ENCODE data around the gene MCEMP1. TPM values are rescaled to one million over a fixed set of nuclear protein-coding genes. Genes with fewer than 3 reads are reported as not detected.

The MCEMP1 gene
- total RNA-seq, 4 donors from 2014 or later: 0.67 TPM; not detected in 3

DNA sequence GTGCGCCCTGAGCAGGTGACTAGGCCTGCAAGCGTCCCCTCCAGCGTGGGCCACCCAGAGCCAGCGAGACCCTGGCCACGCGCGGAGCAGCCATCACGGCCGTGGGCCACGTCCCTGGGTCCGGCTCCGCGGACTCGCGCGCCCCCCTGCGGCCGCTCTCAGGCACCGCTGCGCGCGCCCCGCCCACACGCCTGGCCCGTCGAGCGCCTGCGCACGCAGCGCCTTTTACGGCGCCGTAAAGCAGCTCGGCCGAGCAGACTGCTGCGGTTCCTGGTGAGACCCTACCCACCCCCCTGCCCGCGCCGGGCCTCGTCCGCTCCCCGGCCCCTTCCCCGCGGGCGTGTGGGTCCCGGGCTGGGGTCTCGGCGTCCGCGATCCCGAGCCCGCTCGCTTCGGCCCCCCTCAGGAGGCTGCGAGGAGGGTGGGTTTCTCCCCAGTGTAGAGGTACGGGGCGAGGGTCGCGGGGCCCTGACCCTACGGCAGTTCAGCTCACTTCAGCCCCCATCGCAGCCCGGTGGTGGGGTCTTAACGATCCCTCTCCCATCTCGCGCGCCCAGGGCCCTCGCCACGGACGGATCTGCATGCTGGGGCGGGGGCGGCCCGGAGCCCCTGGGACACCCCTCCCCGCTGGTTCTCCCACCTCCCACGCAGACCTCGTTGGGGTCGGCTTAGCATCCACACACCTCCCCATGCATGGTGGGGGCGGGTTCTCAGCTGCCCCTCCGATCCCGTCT lies 3.9 kb downstream of the MCEMP1 start, which contains the start of gene TRAPPC5:
TRAPPC5 (plus strand) TSS at position 228 of the 734 bp plus-strand sequence. CDS start 1,421 bp downstream, outside the sequence.
- Histone ChIP-seq H3K4me1 (peaks cover 0 to 10% of the 10 kb centered on the region in 2 donors), H3K4me3 (peak within 1 kb of the TSS; percentile 96 to 99), H3K27ac (peak within 1 kb of the TSS; percentile 78 to 90), H3K27me3 (no peaks in the 10 kb centered on the region), H3K9me3 (no peaks in the 10 kb centered on the region), H3K36me3 (no peaks in the 10 kb centered on the region)
- intact Hi-C loops (cut with DNase I; ENCODE audit: low total_unique reads): no loop called here
- DNase-seq: peak; percentile 67 to 89
- peak; percentile 40 to 62 for TF ChIP-seq POLR2A (IDR thresholded peaks at IDR 0.05)
- TF ChIP-seq, protein P1, sequence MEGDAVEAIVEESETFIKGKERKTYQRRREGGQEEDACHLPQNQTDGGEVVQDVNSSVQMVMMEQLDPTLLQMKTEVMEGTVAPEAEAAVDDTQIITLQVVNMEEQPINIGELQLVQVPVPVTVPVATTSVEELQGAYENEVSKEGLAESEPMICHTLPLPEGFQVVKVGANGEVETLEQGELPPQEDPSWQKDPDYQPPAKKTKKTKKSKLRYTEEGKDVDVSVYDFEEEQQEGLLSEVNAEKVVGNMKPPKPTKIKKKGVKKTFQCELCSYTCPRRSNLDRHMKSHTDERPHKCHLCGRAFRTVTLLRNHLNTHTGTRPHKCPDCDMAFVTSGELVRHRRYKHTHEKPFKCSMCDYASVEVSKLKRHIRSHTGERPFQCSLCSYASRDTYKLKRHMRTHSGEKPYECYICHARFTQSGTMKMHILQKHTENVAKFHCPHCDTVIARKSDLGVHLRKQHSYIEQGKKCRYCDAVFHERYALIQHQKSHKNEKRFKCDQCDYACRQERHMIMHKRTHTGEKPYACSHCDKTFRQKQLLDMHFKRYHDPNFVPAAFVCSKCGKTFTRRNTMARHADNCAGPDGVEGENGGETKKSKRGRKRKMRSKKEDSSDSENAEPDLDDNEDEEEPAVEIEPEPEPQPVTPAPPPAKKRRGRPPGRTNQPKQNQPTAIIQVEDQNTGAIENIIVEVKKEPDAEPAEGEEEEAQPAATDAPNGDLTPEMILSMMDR (IDR thresholded peaks at IDR 0.05): peak; percentile 64 to 99 (median 96)

GRCh38 chr19:7681340-7682174 lies 4.7 kb downstream of the MCEMP1 start:
- intact Hi-C loops (cut with DNase I; ENCODE audit: low total_unique reads): no loop called here
- H3K4me1 ChIP-seq: peaks cover 0 to 10% of the 10 kb centered on the region in 2 donors
- DNase-seq: peak; percentile 55 to 64
- peak overlapping the region; percentile 78 to 90 for H3K27ac ChIP-seq
- peak overlapping the region; percentile 96 to 99 for H3K4me3 ChIP-seq
- no peaks in the 10 kb centered on the region for H3K9me3 ChIP-seq
- H3K27me3 ChIP-seq: no peaks in the 10 kb centered on the region
- H3K36me3 ChIP-seq: no peaks in the 10 kb centered on the region
- TF ChIP-seq, protein P1 (IDR thresholded peaks at IDR 0.05): peak; percentile 14 to 62 (median 32)
- no peak for TF ChIP-seq POLR2A (IDR thresholded peaks at IDR 0.05)

DNA sequence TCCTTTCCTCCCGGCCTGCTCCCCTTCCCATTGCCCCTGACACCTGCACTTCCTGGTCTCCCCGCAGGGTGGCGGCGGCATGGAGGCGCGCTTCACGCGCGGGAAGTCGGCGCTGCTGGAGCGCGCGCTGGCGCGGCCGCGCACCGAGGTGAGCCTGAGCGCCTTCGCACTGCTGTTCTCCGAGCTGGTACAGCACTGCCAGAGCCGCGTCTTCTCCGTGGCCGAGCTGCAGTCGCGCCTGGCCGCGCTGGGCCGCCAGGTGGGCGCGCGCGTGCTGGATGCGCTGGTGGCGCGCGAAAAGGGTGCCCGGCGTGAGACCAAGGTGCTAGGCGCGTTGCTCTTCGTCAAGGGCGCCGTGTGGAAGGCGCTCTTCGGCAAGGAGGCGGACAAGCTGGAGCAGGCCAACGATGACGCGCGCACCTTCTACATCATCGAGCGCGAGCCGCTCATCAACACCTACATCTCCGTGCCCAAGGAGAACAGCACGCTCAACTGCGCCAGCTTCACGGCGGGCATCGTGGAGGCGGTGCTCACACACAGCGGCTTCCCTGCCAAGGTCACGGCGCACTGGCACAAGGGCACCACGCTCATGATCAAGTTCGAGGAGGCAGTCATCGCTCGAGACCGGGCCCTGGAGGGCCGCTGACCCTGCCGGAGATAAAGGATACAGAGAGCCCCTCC lies 5.4 kb downstream of the MCEMP1 start:
- no peak for TF ChIP-seq POLR2A (IDR thresholded peaks at IDR 0.05)
- TF ChIP-seq, protein P1 (IDR thresholded peaks at IDR 0.05): no peak
- no peak for DNase-seq
- Histone ChIP-seq H3K4me3 (peak overlapping the region in 1 of 2 donors; percentile 96), H3K4me1 (peaks cover 0 to 10% of the 10 kb centered on the region in 2 donors), H3K36me3 (no peaks in the 10 kb centered on the region), H3K27me3 (no peaks in the 10 kb centered on the region), H3K27ac (no peak overlapping the region), H3K9me3 (no peaks in the 10 kb centered on the region)
- intact Hi-C loops (cut with DNase I; ENCODE audit: low total_unique reads): no loop called here

GRCh38 chr19:7685546-7686445 lies 8.9 kb downstream of the MCEMP1 start:
- H3K36me3 ChIP-seq: no peaks in the 10 kb centered on the region
- TF ChIP-seq, protein P1 (IDR thresholded peaks at IDR 0.05): no peak
- no peak for TF ChIP-seq POLR2A (IDR thresholded peaks at IDR 0.05)
- no peak overlapping the region for H3K4me3 ChIP-seq
- H3K27ac ChIP-seq: no peak overlapping the region
- intact Hi-C loops (cut with DNase I; ENCODE audit: low total_unique reads): no loop called here
- H3K9me3 ChIP-seq: no peaks in the 10 kb centered on the region
- peaks cover 0 to 10% of the 10 kb centered on the region in 2 donors for H3K4me1 ChIP-seq
- DNase-seq: no peak
- H3K27me3 ChIP-seq: peaks cover 0 to 4% of the 10 kb centered on the region in 2 donors
